Adrenal gland (tissue), 12 donors: ENCODE measurements around the gene PTPRE. TPM values are rescaled to one million over a fixed set of nuclear protein-coding genes. Genes with fewer than 3 reads are reported as not detected.

Experiments
- DNase-seq, 7 donors: peaks; one replicate each; pipeline ENCODE4 v3.0.0-alpha.2; 2019 to 2020
- H3K27ac ChIP-seq, 5 donors: fragments of 200-600 bp; sonication (generic) in 4 of 5; 1 replicate in 3 of 5; 2 replicates in 2 of 5; pipeline versions ENCODE4 v1.5.1 to v1.8.0; 2016 to 2020; ENCODE audit warnings: mild to moderate bottlenecking in 1 of 5
- H3K27me3 ChIP-seq: fragments of 200-600 bp; 2 replicates; pipeline ENCODE4 v1.8.0; 2021
- H3K36me3 ChIP-seq, 2 donors: fragments of 200-600 bp; replicated peaks in 1 of 2; 1 replicate in 1 of 2; 2 replicates in 1 of 2; pipeline versions ENCODE4 v1.5.1 to v1.8.0; 2018 to 2022
- H3K4me1 ChIP-seq, 2 donors: fragments of 200-600 bp; replicated peaks in 1 of 2; 1 replicate in 1 of 2; 2 replicates in 1 of 2; pipeline versions ENCODE4 v1.5.1 to v1.8.0; 2018 to 2021
- H3K4me3 ChIP-seq, 4 donors: fragments of 200-600 bp; sonication (generic) in 3 of 4; one replicate each; pipeline ENCODE4 v1.5.1; 2016 to 2018
- H3K9me3 ChIP-seq, 3 donors: fragments of 200-600 bp; sonication (generic) in 1 of 3; replicated peaks in 1 of 3; 1 replicate in 2 of 3; 2 replicates in 1 of 3; pipeline versions ENCODE4 v1.5.1 to v1.8.0; 2016 to 2021
- POLR2A ChIP-seq, 2 donors: fragments of 450-650 bp; IDR thresholded peaks; one replicate each; pipeline ENCODE4 v1.6.1; 2017; ENCODE audit warnings: antibody characterized with exemption in 2 of 2, mild to moderate bottlenecking in 2 of 2, moderate library complexity in 1 of 2
- WGBS, 4 donors: extraction: QIAGEN DNeasy Blood & Tissue Kit in 2 of 4; methylation state at CpG; one replicate each; pipeline versions ENCODE4 v1.1.5 to v1.1.7; 2013 to 2017; 5-methylcytosine and 5-hydroxymethylcytosine counted together
- intact Hi-C, 2 donors: fragments of 100-400 bp; cut with DNase I; formaldehyde crosslinking; loops; one replicate each; pipeline versions ENCODE4 v1.14.1 to v1.15.0; 2022 to 2023
- polyA plus RNA-seq, 3 donors: library from polyadenylated mRNA; stranded (reverse); fragments of 200-250 nt in 2 of 3; fragments of 350-450 nt in 1 of 3; fragmentation: Illumina TruSeq in 1 of 3; extraction: RNeasy Lipid Tissue Mini Kit (QIAGEN cat#74804) in 1 of 3; gene quantifications; one replicate each; pipeline ENCODE4 v1.2.3, GENCODE V29; 2013 to 2014
- total RNA-seq, 9 donors: library from RNA; depleted of rRNA in 4 of 9; stranded (reverse); fragments of >200 nt in 4 of 9; fragments of 120-200 nt in 1 of 9; fragmentation: NEBNext Ultra II Directional in 1 of 9; extraction: Animal tissue kit (Norgen Biotek cat#: 25700) in 1 of 9; gene quantifications; one replicate each; pipeline versions ENCODE4 v1.1.0 to v1.2.4, GENCODE V29; 2013 to 2023
- TF ChIP-seq, protein P1 (sequence below), 6 experiments: fragments of 450-650 bp in 4 of 6; fragments of 200-600 bp in 2 of 6; sonication (generic) in 1 of 6; IDR thresholded peaks; 1 replicate in 5 of 6; 2 replicates in 1 of 6; pipeline versions ENCODE4 v1.5.1 to v1.8.0; 2016 to 2021; ENCODE audit warnings: antibody characterized with exemption in 6 of 6, mild to moderate bottlenecking in 2 of 6, moderate library complexity in 1 of 6
- donor health status: healthy with polysubstance abuse.
- donor health status: Bipolar disorder and iron deficiency.
- donor health status: DM: yes; HTN: yes; CAD: no.
- donor health status: DM: no; HTN: no; CAD: no.
- donor health status: DM: no; HTN: no; CAD: no.
- donor health status: DM: yes; HTN: yes; CAD: no.

The PTPRE gene
- total and polyA plus RNA-seq, 12 donors, result 7.6 to 52.8 (median 41.0) TPM

DNA sequence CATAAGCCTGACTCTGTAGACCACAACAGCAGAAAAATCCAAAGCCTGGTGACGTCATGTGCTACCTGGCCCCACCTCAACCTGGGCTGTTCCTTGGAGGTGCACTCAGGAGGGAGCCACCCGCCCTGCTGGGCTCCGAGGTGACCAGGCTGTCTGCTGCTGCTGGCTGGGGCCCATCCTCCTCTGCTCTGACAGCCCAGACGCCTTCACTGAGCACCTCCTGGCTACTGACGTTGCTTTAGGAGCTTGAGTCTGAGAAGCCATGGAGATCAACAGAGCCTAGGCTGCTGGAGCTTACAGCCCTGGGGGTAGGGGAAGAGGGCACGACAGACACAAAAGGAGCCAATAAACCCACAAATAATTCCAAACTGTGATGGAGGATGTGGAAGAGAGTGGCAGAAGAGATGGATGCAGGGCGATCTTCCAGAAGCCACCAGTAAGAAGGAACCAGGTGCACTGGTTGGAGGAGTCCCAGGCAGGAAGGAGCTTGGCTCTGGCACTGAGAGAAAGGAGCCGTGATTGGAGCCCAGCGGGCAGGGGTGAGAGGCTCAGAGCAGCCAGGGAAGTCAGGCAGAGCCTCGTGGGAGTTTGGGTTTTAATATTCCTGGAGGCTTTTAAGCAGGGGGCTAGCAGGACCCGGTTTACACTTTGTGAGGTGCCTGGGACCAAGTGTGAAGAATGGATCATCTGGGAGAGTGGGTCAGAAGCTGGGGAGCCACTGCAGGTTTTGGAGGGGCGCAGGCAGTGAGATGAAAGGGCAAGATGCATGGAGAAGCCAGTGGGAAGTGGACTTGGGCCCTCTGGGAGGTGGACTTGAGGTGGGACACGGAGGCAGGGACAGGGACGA, 1.7 kb upstream of the PTPRE start:
- peak in 3 of 7 donors; percentile 11 to 37 (median 20) for DNase-seq
- intact Hi-C loops, result loop anchor here (5.0 kb wide), 1 partner anchor 162 kb away; no protein-coding TSS in a partner anchor
- H3K27ac ChIP-seq, result no peak overlapping the region
- H3K36me3 ChIP-seq, result no peaks in the 10 kb centered on the region
- peaks cover 22 to 26% of the 10 kb centered on the region in 2 donors for H3K4me1 ChIP-seq
- TF ChIP-seq, protein P1, sequence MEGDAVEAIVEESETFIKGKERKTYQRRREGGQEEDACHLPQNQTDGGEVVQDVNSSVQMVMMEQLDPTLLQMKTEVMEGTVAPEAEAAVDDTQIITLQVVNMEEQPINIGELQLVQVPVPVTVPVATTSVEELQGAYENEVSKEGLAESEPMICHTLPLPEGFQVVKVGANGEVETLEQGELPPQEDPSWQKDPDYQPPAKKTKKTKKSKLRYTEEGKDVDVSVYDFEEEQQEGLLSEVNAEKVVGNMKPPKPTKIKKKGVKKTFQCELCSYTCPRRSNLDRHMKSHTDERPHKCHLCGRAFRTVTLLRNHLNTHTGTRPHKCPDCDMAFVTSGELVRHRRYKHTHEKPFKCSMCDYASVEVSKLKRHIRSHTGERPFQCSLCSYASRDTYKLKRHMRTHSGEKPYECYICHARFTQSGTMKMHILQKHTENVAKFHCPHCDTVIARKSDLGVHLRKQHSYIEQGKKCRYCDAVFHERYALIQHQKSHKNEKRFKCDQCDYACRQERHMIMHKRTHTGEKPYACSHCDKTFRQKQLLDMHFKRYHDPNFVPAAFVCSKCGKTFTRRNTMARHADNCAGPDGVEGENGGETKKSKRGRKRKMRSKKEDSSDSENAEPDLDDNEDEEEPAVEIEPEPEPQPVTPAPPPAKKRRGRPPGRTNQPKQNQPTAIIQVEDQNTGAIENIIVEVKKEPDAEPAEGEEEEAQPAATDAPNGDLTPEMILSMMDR (IDR thresholded peaks at IDR 0.05), result no peak
- no peak for TF ChIP-seq POLR2A (IDR thresholded peaks at IDR 0.05)
- no peaks in the 10 kb centered on the region for H3K9me3 ChIP-seq
- H3K4me3 ChIP-seq, result no peak overlapping the region
- WGBS, 4 donors, result 85 to 89% (median 88%) methylated on average over 10 to 14 of the region's 14 CpGs
- H3K27me3 ChIP-seq, result no peaks in the 10 kb centered on the region

GRCh38 chr10:127905848-127906261, 1.0 kb upstream of the PTPRE start:
- H3K36me3 ChIP-seq, result no peaks in the 10 kb centered on the region
- no peaks in the 10 kb centered on the region for H3K27me3 ChIP-seq
- TF ChIP-seq, protein P1 (IDR thresholded peaks at IDR 0.05), result no peak
- TF ChIP-seq POLR2A (IDR thresholded peaks at IDR 0.05), result no peak
- 80 to 90% (median 86%) methylated on average over 1 to 10 of the region's 10 CpGs for WGBS, 4 donors
- DNase-seq, result peak in 3 of 7 donors; percentile 17 to 51 (median 22)
- no peak overlapping the region for H3K27ac ChIP-seq
- peaks cover 29 to 32% of the 10 kb centered on the region in 2 donors for H3K4me1 ChIP-seq
- H3K9me3 ChIP-seq, result no peaks in the 10 kb centered on the region
- H3K4me3 ChIP-seq, result no peak overlapping the region
- intact Hi-C loops, result loop anchor here (2.0 to 5.0 kb wide), 3 partner anchors 105 to 161 kb away; no protein-coding TSS in a partner anchor

GRCh38 chr10:127907411-127908105, 655 bp downstream of the PTPRE start:
- Histone ChIP-seq H3K9me3 (no peaks in the 10 kb centered on the region), H3K4me3 (peak overlapping the region in 3 of 4 donors; percentile 52 to 90 (median 55)), H3K36me3 (no peaks in the 10 kb centered on the region), H3K27me3 (no peaks in the 10 kb centered on the region), H3K27ac (peak overlapping the region; percentile 60 to 93 (median 91)), H3K4me1 (peaks cover 32 to 43% of the 10 kb centered on the region in 2 donors)
- peak; percentile 60 to 88 (median 83) for DNase-seq
- intact Hi-C loops, result loop anchor here (2.0 to 5.0 kb wide), 3 partner anchors 103 to 160 kb away; no protein-coding TSS in a partner anchor
- 2 to 14% (median 3%) methylated on average over 12 to 65 of the region's 65 CpGs for WGBS, 4 donors
- TF ChIP-seq POLR2A (IDR thresholded peaks at IDR 0.05), result peak in 1 of 2 donors; percentile 61
- TF ChIP-seq, protein P1 (IDR thresholded peaks at IDR 0.05), result no peak
